WTC11 (cell line): Measurements from ENCODE around the gene ATG7. TPM values are rescaled to one million over a fixed set of nuclear protein-coding genes. Genes with fewer than 3 reads are reported as not detected.

Experiments used
- ATAC-seq: fragments of 200-7000 bp; cut with Tn5 transposase; 2 replicates; pipeline ENCODE4 v1.10.0; 2021; ENCODE audit warnings: mild to moderate bottlenecking, moderate library complexity
- CTCF ChIA-PET: fragments of 300-600 bp; sonication (Branson Sonifier 250); formaldehyde crosslinking; loops from one replicate; lab custom pipeline; 2021; ENCODE audit warnings: antibody characterized with exemption; lab: Charles Lee
- POLR2A ChIA-PET: fragments of 350-600 bp; sonication (Branson Sonifier 250); formaldehyde crosslinking; loops from one replicate; lab custom pipeline; 2021; ENCODE audit warnings: antibody characterized with exemption; lab: Charles Lee
- DNase-seq: peaks from one replicate; pipeline ENCODE4 v3.0.0; 2021; ENCODE audit warnings: low spot score
- H3K27ac Mint-ChIP-seq: 2 replicates; pipeline ENCODE4 v1.8.0; 2021; ENCODE audit warnings: mixed read lengths
- H3K27me3 Mint-ChIP-seq: 2 replicates; pipeline ENCODE4 v1.8.0; 2021; ENCODE audit warnings: low read depth, mild to moderate bottlenecking, moderate library complexity, mixed read lengths
- H3K36me3 Mint-ChIP-seq: 2 replicates; pipeline ENCODE4 v1.8.0; 2021; ENCODE audit warnings: mixed read lengths
- H3K4me1 Mint-ChIP-seq: 2 replicates; pipeline ENCODE4 v1.8.0; 2022; ENCODE audit warnings: mixed read lengths
- H3K4me3 Mint-ChIP-seq: 2 replicates; pipeline ENCODE4 v1.8.0; 2021; ENCODE audit warnings: mild to moderate bottlenecking, moderate library complexity, mixed read lengths
- H3K9me3 Mint-ChIP-seq: 2 replicates; pipeline ENCODE4 v1.8.0; 2021; ENCODE audit warnings: mixed read lengths
- CREB1 ChIP-seq: sonication (generic); formaldehyde crosslinking; IDR thresholded peaks from 2 replicates; pipeline ENCODE4 v1.8.0; 2023; ENCODE audit warnings: mild to moderate bottlenecking, missing genetic modification reagents
- CTCF ChIP-seq: fragments of 200-600 bp; IDR thresholded peaks from 2 replicates; pipeline ENCODE4 v1.8.0; 2022; ENCODE audit warnings: antibody characterized with exemption
- MYBL2 ChIP-seq: sonication (generic); formaldehyde crosslinking; IDR thresholded peaks from 2 replicates; pipeline ENCODE4 v1.8.1; 2023; ENCODE audit warnings: mild to moderate bottlenecking, moderate library complexity, missing genetic modification reagents
- NFATC4 ChIP-seq: fragments of 250-450 bp; sonication (Bioruptor Pico); IDR thresholded peaks from 2 replicates; pipeline ENCODE4 v1.9.0; 2021; ENCODE audit warnings: mild to moderate bottlenecking
- NR2C2 ChIP-seq: sonication (generic); formaldehyde crosslinking; IDR thresholded peaks from 2 replicates; pipeline ENCODE4 v1.8.0; 2022; ENCODE audit warnings: mild to moderate bottlenecking, missing genetic modification reagents
- PRDM15 ChIP-seq: sonication (generic); formaldehyde crosslinking; IDR thresholded peaks from 2 replicates; pipeline ENCODE4 v1.8.0; 2022; ENCODE audit warnings: missing genetic modification reagents
- RORB ChIP-seq: fragments of 250-450 bp; sonication (Bioruptor Pico); IDR thresholded peaks from 2 replicates; pipeline ENCODE4 v1.9.0; 2021; ENCODE audit warnings: mild to moderate bottlenecking
- SMAD3 ChIP-seq: sonication (generic); formaldehyde crosslinking; IDR thresholded peaks from 2 replicates; pipeline ENCODE4 v1.8.0; 2022; ENCODE audit warnings: missing genetic modification reagents, mild to moderate bottlenecking, borderline replicate concordance
- TEAD1 ChIP-seq: sonication (generic); formaldehyde crosslinking; IDR thresholded peaks from 2 replicates; pipeline ENCODE4 v1.8.0; 2022; ENCODE audit warnings: mild to moderate bottlenecking, missing genetic modification reagents
- USF1 ChIP-seq: sonication (generic); formaldehyde crosslinking; IDR thresholded peaks from 2 replicates; pipeline ENCODE4 v1.8.0; 2022; ENCODE audit warnings: mild to moderate bottlenecking, missing genetic modification reagents
- ZMAT4 ChIP-seq: fragments of 250-450 bp; sonication (Bioruptor Pico); IDR thresholded peaks from 2 replicates; pipeline ENCODE4 v1.9.0; 2021; ENCODE audit warnings: mild to moderate bottlenecking
- ZNF121 ChIP-seq: sonication (generic); formaldehyde crosslinking; IDR thresholded peaks from 2 replicates; pipeline ENCODE4 v1.8.0; 2023; ENCODE audit warnings: missing genetic modification reagents
- ZNF232 ChIP-seq: sonication (generic); formaldehyde crosslinking; IDR thresholded peaks from 2 replicates; pipeline ENCODE4 v1.8.0; 2022; ENCODE audit warnings: mild to moderate bottlenecking, missing genetic modification reagents
- ZNF263 ChIP-seq: sonication (generic); formaldehyde crosslinking; IDR thresholded peaks from 2 replicates; pipeline ENCODE4 v1.8.1; 2022; ENCODE audit warnings: low read depth, mild to moderate bottlenecking, moderate library complexity, missing genetic modification reagents
- ZNF396 ChIP-seq: fragments of 250-450 bp; sonication (Bioruptor Pico); IDR thresholded peaks from 2 replicates; pipeline ENCODE4 v1.8.0; 2021; ENCODE audit warnings: mild to moderate bottlenecking, moderate library complexity, borderline replicate concordance
- ZNF423 ChIP-seq: fragments of 250-450 bp; sonication (Bioruptor Pico); IDR thresholded peaks from 2 replicates; pipeline ENCODE4 v2.1.2; 2022; ENCODE audit warnings: mild to moderate bottlenecking, moderate library complexity
- ZNF425 ChIP-seq: fragments of 250-450 bp; sonication (Bioruptor Pico); conservative IDR thresholded peaks from 2 replicates; pipeline ENCODE4 v1.9.0; 2021; ENCODE audit warnings: mild to moderate bottlenecking
- ZNF512 ChIP-seq: sonication (generic); formaldehyde crosslinking; IDR thresholded peaks from 2 replicates; pipeline ENCODE4 v1.8.1; 2022; ENCODE audit warnings: missing genetic modification reagents, borderline replicate concordance
- ZNF532 ChIP-seq: fragments of 250-450 bp; sonication (Bioruptor Pico); IDR thresholded peaks from 2 replicates; pipeline ENCODE4 v1.9.0; 2021; ENCODE audit warnings: mild to moderate bottlenecking, borderline replicate concordance
- total RNA-seq: library from RNA; stranded (reverse); gene quantifications from 3 replicates; pipeline ENCODE4 v1.2.3, GENCODE V29; 2021

Gene ATG7
- total RNA-seq, 1 experiment from 2014 or later: 17.5 TPM

GRCh38 chr3:11539218-11539617 is 267.0 kb downstream of the ATG7 start:
- CTCF ChIA-PET: interaction anchor here (0.6 to 1.6 kb wide), 7 partner anchors 48 to 1445 kb away, joined by 3 to 5 read pairs (median 3); no protein-coding TSS in a partner anchor
- Mint-ChIP-seq H3K27me3 (no peaks in the 10 kb centered on the region), H3K4me1 (no peaks in the 10 kb centered on the region)
- TF ChIP-seq ZNF396 (CRISPR knock-in tag) (no peak), PRDM15 (CRISPR knock-in tag) (no peak), TEAD1 (no peak), CREB1 (no peak), ZNF512 (CRISPR knock-in tag) (no peak), ZNF532 (CRISPR knock-in tag) (no peak), NR2C2 (CRISPR knock-in tag) (no peak), RORB (no peak), ZNF423 (CRISPR knock-in tag) (no peak)
- TF ChIP-seq, all 79 proteins: peak for 0
- no peak overlapping the region for H3K4me3 Mint-ChIP-seq
- H3K36me3 Mint-ChIP-seq: no peaks in the 10 kb centered on the region
- H3K27ac Mint-ChIP-seq: no peak overlapping the region
- POLR2A ChIA-PET: no interaction called here
- H3K9me3 Mint-ChIP-seq: 0 out of 2 replicates have a peak, but pooled peaks cover 4% of the 10 kb centered on the region
- DNase-seq (no peak), ATAC-seq (no peak)

- peak; percentile 75 for ATAC-seq
- ChIA-PET POLR2A (no interaction called here), CTCF (interaction anchor here (0.9 to 1.6 kb wide), 6 partner anchors 48 to 1444 kb away, joined by 3 to 4 read pairs (median 3); no protein-coding TSS in a partner anchor)
- Mint-ChIP-seq H3K27ac (no peak overlapping the region), H3K9me3 (0 out of 2 replicates have a peak, but pooled peaks cover 4% of the 10 kb centered on the region), H3K27me3 (no peaks in the 10 kb centered on the region), H3K4me3 (no peak overlapping the region), H3K4me1 (no peaks in the 10 kb centered on the region), H3K36me3 (no peaks in the 10 kb centered on the region)
- DNase-seq: peak; percentile 46
- TF ChIP-seq ZNF512 (CRISPR knock-in tag) (no peak), ZMAT4 (CRISPR knock-in tag) (no peak), NFATC4 (no peak), ZNF425 (CRISPR knock-in tag) (no peak), USF1 (CRISPR knock-in tag) (no peak), MYBL2 (CRISPR knock-in tag) (no peak), ZNF121 (CRISPR knock-in tag) (no peak), ZNF263 (CRISPR knock-in tag) (no peak), ZNF232 (CRISPR knock-in tag) (no peak), CTCF (no peak), SMAD3 (CRISPR knock-in tag) (no peak)
Observed at GRCh38 chr3:11539677-11540076, 267.5 kb downstream of the ATG7 start.
